Activated CD8-positive, alpha-beta memory T cell treated with anti-CD3 and anti-CD28 coated beads, Interleukin-2, amount 10 ng/mL, durations not matched to agents 7 days and 5 days (primary cell): ENCODE results near the gene HNF1A. TPM values are rescaled to one million over a fixed set of nuclear protein-coding genes. Genes with fewer than 3 reads are reported as not detected.

Experiments used
- ATAC-seq: fragments of 150-1000 bp; cut with Tn5 transposase; one replicate; pipeline ENCODE4 v1.10.0; 2021; ENCODE audit warnings: moderate library complexity
- CTCF ChIA-PET: fragments of 350-600 bp; sonication (Branson Sonifier 250); formaldehyde crosslinking; loops from one replicate; lab custom pipeline; 2021; ENCODE audit warnings: antibody characterized with exemption; lab: Charles Lee
- DNase-seq: peaks from one replicate; pipeline ENCODE4 v3.0.0-alpha.2; 2020
- H3K27ac Mint-ChIP-seq: one replicate; pipeline ENCODE4 v1.8.0; 2021; ENCODE audit warnings: mild to moderate bottlenecking, mixed read lengths
- H3K27me3 Mint-ChIP-seq: one replicate; pipeline ENCODE4 v1.8.0; 2021; ENCODE audit warnings: mixed read lengths
- H3K36me3 Mint-ChIP-seq: one replicate; pipeline ENCODE4 v1.8.0; 2021; ENCODE audit warnings: mild to moderate bottlenecking, mixed read lengths
- H3K4me1 Mint-ChIP-seq: one replicate; pipeline ENCODE4 v1.8.0; 2021; ENCODE audit warnings: mixed read lengths
- H3K4me3 Mint-ChIP-seq: one replicate; pipeline ENCODE4 v1.8.0; 2021; ENCODE audit warnings: mild to moderate bottlenecking, moderate library complexity, mixed read lengths
- H3K9me3 Mint-ChIP-seq: one replicate; pipeline ENCODE4 v1.8.0; 2022; ENCODE audit warnings: low read depth, mixed read lengths
- total RNA-seq, 2 experiments: library from RNA; stranded (reverse); gene quantifications; one replicate each; pipeline ENCODE4 v1.2.3, GENCODE V29; 2021

Gene HNF1A
- total RNA-seq, 2 experiments from 2014 or later: not detected

GRCh38 chr12:120962532-120963020, 15.8 kb upstream of the HNF1A start:
- ATAC-seq (no peak), DNase-seq (no peak)
- CTCF ChIA-PET: interaction anchor here (1.1 to 3.2 kb wide), 3 partner anchors 9 to 97 kb away, joined by 3 to 20 read pairs (median 4); no protein-coding TSS in a partner anchor
- Mint-ChIP-seq H3K4me3 (no peak overlapping the region), H3K9me3 (no peaks in the 10 kb centered on the region), H3K4me1 (peaks cover 34% of the 10 kb centered on the region), H3K27ac (peak overlapping the region; percentile 33), H3K36me3 (no peaks in the 10 kb centered on the region), H3K27me3 (peaks cover 3% of the 10 kb centered on the region)

GRCh38 chr12:120964298-120964697, 14.0 kb upstream of the HNF1A start:
- H3K27ac Mint-ChIP-seq: no peak overlapping the region
- ATAC-seq (no peak), DNase-seq (no peak)
- CTCF ChIA-PET: interaction anchor here (1.0 kb wide), 1 partner anchor 93 kb away, joined by 3 read pairs; no protein-coding TSS in a partner anchor
- peaks cover 29% of the 10 kb centered on the region for H3K4me1 Mint-ChIP-seq
- no peaks in the 10 kb centered on the region for H3K36me3 Mint-ChIP-seq
- H3K27me3 Mint-ChIP-seq: peaks cover 3% of the 10 kb centered on the region
- H3K4me3 Mint-ChIP-seq: no peak overlapping the region
- no peaks in the 10 kb centered on the region for H3K9me3 Mint-ChIP-seq

GRCh38 chr12:120965534-120966091, 12.7 kb upstream of the HNF1A start:
- H3K36me3 Mint-ChIP-seq: no peaks in the 10 kb centered on the region
- peaks cover 18% of the 10 kb centered on the region for H3K4me1 Mint-ChIP-seq
- no peak for DNase-seq
- CTCF ChIA-PET: no interaction called here
- peaks cover 3% of the 10 kb centered on the region for H3K27me3 Mint-ChIP-seq
- H3K4me3 Mint-ChIP-seq: no peak overlapping the region
- no peak for ATAC-seq
- H3K27ac Mint-ChIP-seq: no peak overlapping the region
- H3K9me3 Mint-ChIP-seq: no peaks in the 10 kb centered on the region

- Mint-ChIP-seq H3K4me1 (peaks cover 9% of the 10 kb centered on the region), H3K27ac (no peak overlapping the region), H3K4me3 (no peak overlapping the region), H3K27me3 (peaks cover 3% of the 10 kb centered on the region), H3K9me3 (no peaks in the 10 kb centered on the region), H3K36me3 (no peaks in the 10 kb centered on the region)
- ATAC-seq: no peak
- CTCF ChIA-PET: interaction anchor here (0.7 to 3.4 kb wide), 4 partner anchors 31 to 388 kb away, joined by 3 to 52 read pairs (median 25); partner anchors contain the start of genes CABP1 and POP5
- no peak for DNase-seq
Observed at GRCh38 chr12:120970310-120970709, 8.0 kb upstream of the HNF1A start.

- DNase-seq: peak; percentile 62
- no peaks in the 10 kb centered on the region for H3K9me3 Mint-ChIP-seq
- CTCF ChIA-PET: interaction anchor here (0.5 to 3.4 kb wide), 57 partner anchors 8 to 754 kb away, joined by 3 to 52 read pairs (median 4); partner anchors contain the start of genes CABP1, POP5, SPPL3 and UNC119B
- peak; percentile 91 for ATAC-seq
- peaks cover 9% of the 10 kb centered on the region for H3K4me1 Mint-ChIP-seq
- H3K27ac Mint-ChIP-seq: no peak overlapping the region
- H3K27me3 Mint-ChIP-seq: no peaks in the 10 kb centered on the region
- no peak overlapping the region for H3K4me3 Mint-ChIP-seq
- H3K36me3 Mint-ChIP-seq: no peaks in the 10 kb centered on the region
Observed at GRCh38 chr12:120971299-120972180, 6.8 kb upstream of the HNF1A start.

GRCh38 chr12:120972870-120973543, 5.3 kb upstream of the HNF1A start:
- no peak overlapping the region for H3K27ac Mint-ChIP-seq
- H3K4me3 Mint-ChIP-seq: no peak overlapping the region
- DNase-seq (no peak), ATAC-seq (no peak)
- H3K36me3 Mint-ChIP-seq: no peaks in the 10 kb centered on the region
- H3K4me1 Mint-ChIP-seq: peaks cover 9% of the 10 kb centered on the region
- H3K27me3 Mint-ChIP-seq: no peaks in the 10 kb centered on the region
- H3K9me3 Mint-ChIP-seq: no peaks in the 10 kb centered on the region
- CTCF ChIA-PET: interaction anchor here (0.9 to 3.4 kb wide), 7 partner anchors 20 to 390 kb away, joined by 3 to 43 read pairs (median 4); partner anchors contain the start of gene POP5

- CTCF ChIA-PET: interaction anchor here (1.1 kb wide), 1 partner anchor 118 kb away, joined by 4 read pairs; no protein-coding TSS in a partner anchor
- Mint-ChIP-seq H3K27ac (no peak overlapping the region), H3K4me1 (peaks cover 3% of the 10 kb centered on the region), H3K9me3 (no peaks in the 10 kb centered on the region), H3K4me3 (no peak overlapping the region), H3K36me3 (no peaks in the 10 kb centered on the region), H3K27me3 (no peaks in the 10 kb centered on the region)
- no peak for ATAC-seq
- no peak for DNase-seq
Observed at GRCh38 chr12:120977531-120978295, 630 bp upstream of the HNF1A start.

- Mint-ChIP-seq H3K9me3 (no peaks in the 10 kb centered on the region), H3K36me3 (no peaks in the 10 kb centered on the region), H3K27ac (no peak overlapping the region), H3K4me1 (peaks cover 7% of the 10 kb centered on the region), H3K4me3 (no peak overlapping the region), H3K27me3 (no peaks in the 10 kb centered on the region)
- DNase-seq (no peak), ATAC-seq (no peak)
- CTCF ChIA-PET: interaction anchor here (0.6 to 1.5 kb wide), 4 partner anchors 8 to 397 kb away, joined by 3 to 4 read pairs (median 4); no protein-coding TSS in a partner anchor
Observed at GRCh38 chr12:120979220-120979861, 998 bp downstream of the HNF1A start.

GRCh38 chr12:120979862-120980696, 1.7 kb downstream of the HNF1A start:
- H3K36me3 Mint-ChIP-seq: no peaks in the 10 kb centered on the region
- peaks cover 7% of the 10 kb centered on the region for H3K4me1 Mint-ChIP-seq
- no peak overlapping the region for H3K4me3 Mint-ChIP-seq
- CTCF ChIA-PET: interaction anchor here (0.9 to 1.5 kb wide), 3 partner anchors 9 to 397 kb away, joined by 3 to 4 read pairs (median 3); no protein-coding TSS in a partner anchor
- ATAC-seq: no peak
- no peaks in the 10 kb centered on the region for H3K27me3 Mint-ChIP-seq
- DNase-seq: no peak
- H3K27ac Mint-ChIP-seq: no peak overlapping the region
- H3K9me3 Mint-ChIP-seq: no peaks in the 10 kb centered on the region

- Mint-ChIP-seq H3K36me3 (no peaks in the 10 kb centered on the region), H3K4me3 (no peak overlapping the region), H3K9me3 (no peaks in the 10 kb centered on the region), H3K27ac (no peak overlapping the region), H3K27me3 (no peaks in the 10 kb centered on the region), H3K4me1 (peaks cover 7% of the 10 kb centered on the region)
- DNase-seq: no peak
- CTCF ChIA-PET: interaction anchor here (1.5 to 2.6 kb wide), 2 partner anchors 9 to 398 kb away, joined by 4 to 9 read pairs; no protein-coding TSS in a partner anchor
- ATAC-seq: no peak
Observed at GRCh38 chr12:120980800-120981368, 2.5 kb downstream of the HNF1A start.

- H3K9me3 Mint-ChIP-seq: no peaks in the 10 kb centered on the region
- CTCF ChIA-PET: interaction anchor here (2.6 kb wide), 1 partner anchor 10 kb away, joined by 9 read pairs; no protein-coding TSS in a partner anchor
- no peak for ATAC-seq
- no peak overlapping the region for H3K4me3 Mint-ChIP-seq
- no peak for DNase-seq
- no peaks in the 10 kb centered on the region for H3K27me3 Mint-ChIP-seq
- no peak overlapping the region for H3K27ac Mint-ChIP-seq
- no peaks in the 10 kb centered on the region for H3K36me3 Mint-ChIP-seq
- H3K4me1 Mint-ChIP-seq: peaks cover 7% of the 10 kb centered on the region
Observed at GRCh38 chr12:120981407-120981941, 3.1 kb downstream of the HNF1A start.
